IgD-negative memory B cell (primary cell): ENCODE data around the gene H3-3A. TPM values are rescaled to one million over a fixed set of nuclear protein-coding genes. Genes with fewer than 3 reads are reported as not detected.
"Not testable (repeated sequence)": the region's sequence is repeated elsewhere in the genome, so short reads cannot be mapped to it uniquely, and the experiment has no call there.

Source experiments
- H3K27ac Mint-ChIP-seq, 3 donors: one replicate each; pipeline ENCODE4 v1.8.0; 2020 to 2022; ENCODE audit warnings: mild to moderate bottlenecking in 3 of 3, mixed read lengths in 3 of 3, moderate library complexity in 1 of 3
- H3K27me3 Mint-ChIP-seq: one replicate; pipeline ENCODE4 v1.8.0; 2021; ENCODE audit warnings: mixed read lengths
- H3K36me3 Mint-ChIP-seq: one replicate; pipeline ENCODE4 v1.8.0; 2020; ENCODE audit warnings: mild to moderate bottlenecking, mixed read lengths
- H3K4me1 Mint-ChIP-seq, 3 donors: one replicate each; pipeline ENCODE4 v1.8.0; 2020 to 2022; ENCODE audit warnings: mixed read lengths in 3 of 3, mild to moderate bottlenecking in 1 of 3
- H3K4me3 Mint-ChIP-seq, 4 donors: one replicate each; pipeline ENCODE4 v1.8.0; 2020 to 2022; ENCODE audit warnings: mild to moderate bottlenecking in 4 of 4, mixed read lengths in 4 of 4, moderate library complexity in 3 of 4
- H3K9me3 Mint-ChIP-seq, 3 donors: one replicate each; pipeline ENCODE4 v1.8.0; 2020 to 2021; ENCODE audit warnings: mixed read lengths in 3 of 3, mild to moderate bottlenecking in 1 of 3
- polyA plus RNA-seq: library from polyadenylated mRNA; unstranded; fragments of 300-500 nt; fragmentation: Illumina TruSeq; gene quantifications from one replicate; pipeline ENCODE4 v1.2.3, GENCODE V29; 2021

The H3-3A gene
- polyA plus RNA-seq, 1 donor from 2014 or later: 1,011 TPM

DNA sequence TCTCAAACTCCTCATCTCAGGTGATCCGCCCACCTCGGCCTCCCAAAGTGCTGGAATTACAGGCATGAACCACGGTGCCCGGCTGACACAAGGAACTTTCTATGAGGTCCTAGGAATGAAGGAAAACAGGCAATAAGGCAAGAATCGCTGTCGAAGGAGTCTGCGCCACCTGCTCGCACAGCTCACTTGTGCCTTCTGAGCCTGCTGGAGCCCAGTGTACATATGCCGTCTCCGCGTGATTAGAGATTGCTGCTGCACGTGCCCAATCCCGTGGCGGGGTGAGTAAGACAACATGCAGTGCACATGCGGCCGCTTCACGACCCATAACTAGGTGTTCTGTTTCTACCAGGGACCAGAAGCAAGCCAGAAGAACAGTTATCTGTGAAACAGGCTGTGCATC is 24.3 kb downstream of the H3-3A start:
- no peaks in the 10 kb centered on the region for H3K27me3 Mint-ChIP-seq
- peaks cover 5 to 15% (median 10%) of the 10 kb centered on the region in 3 donors for H3K4me1 Mint-ChIP-seq
- H3K27ac Mint-ChIP-seq: no peak overlapping the region
- H3K9me3 Mint-ChIP-seq: no peaks in the 10 kb centered on the region
- H3K36me3 Mint-ChIP-seq: peaks cover 2% of the 10 kb centered on the region
- H3K4me3 Mint-ChIP-seq: peak overlapping the region in 2 of 4 donors; percentile 63 to 87

DNA sequence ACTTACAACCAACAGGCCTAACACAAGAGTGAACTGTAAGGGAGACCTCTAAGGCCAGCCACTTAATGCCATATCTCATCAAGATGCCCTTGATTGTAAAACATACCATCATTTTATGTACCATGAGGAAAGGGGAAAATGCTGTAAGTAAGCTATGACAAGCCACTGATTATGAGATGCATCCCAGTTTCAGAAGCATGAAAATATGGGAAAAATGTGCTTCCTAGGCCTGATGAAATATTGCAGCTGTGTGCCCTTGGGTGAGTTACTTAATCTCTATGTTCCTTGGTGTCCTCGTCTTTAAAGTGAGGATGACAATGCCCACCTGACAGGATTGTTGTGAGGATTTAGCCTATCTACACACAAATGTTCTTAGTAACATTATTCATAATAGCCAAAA is 28.9 kb downstream of the H3-3A start:
- H3K4me3 Mint-ChIP-seq: no peak overlapping the region
- peak overlapping the region in 1 of 3 donors; percentile 20 for H3K27ac Mint-ChIP-seq
- no peaks in the 10 kb centered on the region for H3K27me3 Mint-ChIP-seq
- H3K4me1 Mint-ChIP-seq: no peaks in the 10 kb centered on the region
- H3K36me3 Mint-ChIP-seq: peaks cover 2% of the 10 kb centered on the region
- H3K9me3 Mint-ChIP-seq: no peaks in the 10 kb centered on the region

DNA sequence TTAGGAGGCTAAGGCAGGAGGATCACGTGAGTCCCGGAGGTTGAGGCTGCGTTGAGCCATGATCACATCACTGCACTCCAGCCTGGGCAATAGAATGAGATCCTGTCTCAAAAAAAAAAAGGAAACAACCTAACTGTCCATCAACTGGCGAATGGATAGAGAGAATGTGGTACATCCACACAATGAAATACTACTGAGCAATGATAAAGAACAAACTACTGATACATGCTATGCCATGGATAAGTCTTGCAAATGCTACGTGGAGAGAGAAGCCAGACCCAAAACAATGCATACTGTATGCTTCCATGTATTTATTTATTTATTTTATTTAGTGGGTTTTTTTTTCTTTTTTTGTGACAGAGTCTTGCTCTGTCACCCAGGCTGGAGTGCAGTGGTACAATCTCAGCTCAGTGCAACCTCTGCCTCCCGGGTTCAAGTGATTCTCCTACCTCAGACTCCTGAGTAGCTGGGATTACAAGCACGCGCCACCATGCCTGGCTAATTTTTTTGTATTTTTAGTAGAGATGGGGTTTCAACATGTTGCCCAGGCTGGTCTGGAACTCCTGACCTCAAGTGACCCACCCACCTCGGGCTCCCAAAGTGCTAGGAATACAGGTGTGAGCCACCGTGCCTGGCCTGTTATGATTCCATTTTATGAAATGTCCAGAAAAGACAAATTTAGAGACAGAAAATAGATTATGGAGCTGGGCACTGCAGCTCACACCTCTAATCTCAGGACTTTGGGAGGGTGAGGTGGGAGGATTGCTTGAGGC is 29.7 kb downstream of the H3-3A start:
- H3K4me3 Mint-ChIP-seq, H3K27ac Mint-ChIP-seq, H3K36me3 Mint-ChIP-seq, H3K27me3 Mint-ChIP-seq, H3K4me1 Mint-ChIP-seq, H3K9me3 Mint-ChIP-seq: not testable (repeated sequence)

DNA sequence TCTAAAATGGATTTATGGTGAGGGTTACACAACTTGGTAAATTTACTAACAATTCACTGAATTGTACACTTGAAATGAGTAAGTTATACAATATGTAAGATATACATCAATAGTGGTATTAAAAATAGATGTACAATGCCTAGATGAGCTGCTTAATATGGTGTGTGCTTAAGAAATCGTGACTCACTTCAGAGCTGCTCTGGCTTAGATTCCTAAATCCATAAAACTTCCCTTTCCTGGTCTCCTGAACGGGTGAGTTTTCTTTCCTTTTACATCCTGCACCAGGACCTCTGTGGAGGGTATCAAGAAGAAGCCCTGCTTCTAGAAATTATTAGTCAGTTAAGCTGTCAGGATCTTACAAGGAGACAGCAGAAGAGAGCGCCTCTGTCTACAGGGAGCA is 30.4 kb downstream of the H3-3A start:
- Mint-ChIP-seq H3K4me1 (no peaks in the 10 kb centered on the region), H3K27me3 (no peaks in the 10 kb centered on the region), H3K27ac (no peak overlapping the region), H3K36me3 (peaks cover 2% of the 10 kb centered on the region), H3K9me3 (no peaks in the 10 kb centered on the region), H3K4me3 (no peak overlapping the region)

DNA sequence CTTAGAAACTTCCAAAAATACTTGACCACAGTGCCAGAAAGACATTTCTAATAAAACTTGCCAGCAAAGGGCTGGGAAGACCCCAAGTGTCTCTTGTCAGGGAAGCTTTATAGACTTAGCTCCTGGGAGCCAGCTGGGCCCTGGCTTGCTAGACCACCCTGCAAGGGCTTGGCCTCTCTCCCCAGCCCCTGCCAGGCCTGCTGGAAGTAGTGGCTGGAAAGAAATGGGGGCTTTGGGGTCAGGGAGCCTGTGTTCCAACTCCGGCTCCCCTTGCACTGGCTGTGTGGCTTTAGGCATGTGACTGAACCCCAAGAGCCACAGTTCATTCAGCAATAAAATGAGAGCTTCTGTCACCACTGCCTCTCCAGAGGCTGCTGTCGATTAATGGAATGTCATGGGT is 31.1 kb downstream of the H3-3A start:
- H3K27me3 Mint-ChIP-seq: no peaks in the 10 kb centered on the region
- peaks cover 2% of the 10 kb centered on the region for H3K36me3 Mint-ChIP-seq
- H3K9me3 Mint-ChIP-seq: no peaks in the 10 kb centered on the region
- no peak overlapping the region for H3K4me3 Mint-ChIP-seq
- H3K27ac Mint-ChIP-seq: no peak overlapping the region
- no peaks in the 10 kb centered on the region for H3K4me1 Mint-ChIP-seq

DNA sequence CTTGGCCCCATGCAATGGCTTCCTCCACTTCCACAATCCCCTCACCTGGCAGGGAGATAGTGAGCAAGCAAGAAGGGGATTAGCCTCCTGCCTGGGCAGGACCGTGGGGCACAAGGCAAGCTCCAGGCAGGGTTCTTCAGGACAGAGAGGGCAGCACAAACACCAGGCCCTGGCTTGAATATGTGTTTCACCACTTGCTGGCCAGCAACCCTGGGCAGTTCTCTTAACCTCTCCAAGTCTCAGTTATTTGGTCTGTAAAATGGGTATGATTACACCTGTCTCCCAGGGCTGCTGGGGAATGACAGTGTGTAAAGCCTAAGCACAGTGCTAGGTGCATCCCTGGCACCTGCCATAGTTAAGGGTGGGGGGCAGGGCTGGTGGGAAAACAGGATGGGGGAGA is 31.9 kb downstream of the H3-3A start:
- Mint-ChIP-seq H3K9me3 (no peaks in the 10 kb centered on the region), H3K4me3 (no peak overlapping the region), H3K36me3 (peaks cover 2% of the 10 kb centered on the region), H3K4me1 (peaks cover 0 to 2% (median 0%) of the 10 kb centered on the region in 3 donors), H3K27ac (peak overlapping the region in 1 of 3 donors; percentile 55), H3K27me3 (no peaks in the 10 kb centered on the region)

DNA sequence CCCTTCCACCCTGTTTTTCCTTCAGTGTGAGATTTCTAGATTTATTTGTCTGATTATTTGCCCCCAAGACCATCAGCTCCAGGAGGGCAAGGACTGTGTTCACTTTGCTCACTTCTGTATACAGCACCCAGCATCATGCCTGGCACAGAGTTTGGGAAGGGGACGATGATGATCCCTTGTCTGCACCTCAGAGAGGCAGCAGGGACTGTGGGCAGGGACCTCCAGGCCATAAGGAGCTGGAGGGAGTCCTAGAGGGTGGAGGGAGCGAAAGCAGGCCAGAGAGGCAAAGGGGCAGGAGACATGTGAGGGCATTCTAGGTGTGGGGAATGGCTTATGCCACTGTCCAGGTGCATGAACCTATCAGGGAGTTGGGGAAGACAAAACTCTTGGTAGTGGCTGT is 32.8 kb downstream of the H3-3A start:
- Mint-ChIP-seq H3K27me3 (peaks cover 2% of the 10 kb centered on the region), H3K9me3 (no peaks in the 10 kb centered on the region), H3K4me3 (no peak overlapping the region), H3K27ac (no peak overlapping the region), H3K4me1 (peaks cover 4 to 7% (median 5%) of the 10 kb centered on the region in 3 donors), H3K36me3 (peaks cover 2% of the 10 kb centered on the region)

DNA sequence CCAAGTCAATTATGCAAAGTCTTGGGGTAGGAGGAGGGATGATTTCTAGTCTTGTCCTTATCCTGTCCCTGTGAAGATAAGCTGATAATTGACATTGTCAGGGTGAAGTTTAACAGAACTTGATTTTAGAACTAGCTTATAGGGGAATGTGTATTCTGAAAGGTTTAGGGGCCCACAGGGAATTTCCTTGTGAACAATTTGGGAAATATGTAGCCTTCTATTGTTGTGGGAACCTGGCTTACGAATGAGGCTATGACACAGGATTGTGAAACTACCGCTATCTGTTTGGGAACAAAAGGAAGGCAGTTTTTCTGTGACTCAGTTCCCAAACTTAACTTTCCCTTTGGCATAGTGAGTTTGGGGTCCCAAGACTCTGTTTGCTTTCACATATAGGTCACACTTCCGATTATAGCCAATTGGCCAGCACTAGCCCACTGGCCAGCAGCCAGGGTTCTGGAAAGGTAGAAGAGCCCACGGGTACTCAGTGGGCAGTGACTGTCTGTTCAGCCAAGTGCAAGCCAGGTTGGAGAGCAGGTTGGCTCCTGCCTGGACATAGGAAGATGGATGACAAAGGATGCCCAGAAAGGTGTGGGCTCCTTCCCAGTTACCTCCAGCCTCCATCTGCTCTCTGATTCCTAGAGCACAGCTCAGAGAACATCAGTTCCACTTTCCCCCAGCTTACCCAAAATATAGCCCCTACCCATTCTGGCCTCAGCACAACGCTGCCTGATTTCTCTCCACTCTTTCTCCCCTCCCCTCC is 35.5 kb downstream of the H3-3A start:
- Mint-ChIP-seq H3K27ac (peak overlapping the region in 1 of 3 donors; percentile 35), H3K4me3 (no peak overlapping the region), H3K4me1 (peaks cover 9 to 12% (median 11%) of the 10 kb centered on the region in 3 donors), H3K27me3 (peaks cover 5% of the 10 kb centered on the region), H3K9me3 (no peaks in the 10 kb centered on the region), H3K36me3 (no peaks in the 10 kb centered on the region)

DNA sequence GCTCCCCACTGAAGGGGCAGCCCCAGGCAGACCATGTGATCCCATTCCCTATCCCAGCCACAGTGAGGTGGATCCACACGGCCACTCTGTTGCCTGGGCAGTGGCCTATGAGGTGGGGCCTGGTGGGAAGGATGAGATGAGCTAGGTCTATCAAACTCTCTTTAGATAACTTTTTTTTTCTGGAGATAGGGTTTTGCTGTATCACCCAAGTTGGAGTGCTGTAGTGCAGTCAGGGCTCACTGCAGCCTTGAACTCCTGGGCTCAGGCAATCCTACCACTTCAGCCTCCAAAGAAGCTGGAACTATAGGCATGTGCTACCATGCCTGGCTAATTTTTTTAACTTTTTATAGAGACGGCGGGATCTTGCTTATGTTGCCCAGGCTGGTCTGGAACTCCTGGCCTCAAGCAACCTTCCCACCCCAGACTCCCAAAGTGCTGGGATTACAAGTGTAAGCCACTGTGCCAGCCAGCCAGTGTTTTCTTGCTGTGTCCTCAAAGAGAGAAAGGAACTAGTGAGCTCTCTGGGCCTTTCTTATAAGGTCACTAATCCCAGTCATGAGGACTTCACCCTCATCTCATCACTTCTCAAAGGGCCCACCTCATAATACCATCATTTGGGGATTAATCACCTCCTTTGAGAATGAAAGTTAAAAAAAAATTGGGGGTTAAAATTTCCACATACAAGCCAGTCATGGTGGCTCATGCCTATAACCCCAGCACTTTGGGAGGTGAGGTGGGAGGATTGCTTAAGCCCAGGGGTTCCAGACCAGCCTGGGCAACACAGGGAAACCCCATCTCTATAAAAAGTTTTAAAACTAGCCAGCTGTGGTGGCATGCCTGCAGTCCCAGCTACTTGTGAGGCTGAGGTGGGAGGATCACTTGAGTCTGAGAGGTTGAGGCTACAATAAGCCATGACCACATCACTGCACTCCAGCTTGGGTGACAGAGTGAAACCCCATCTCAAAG is 36.6 kb downstream of the H3-3A start:
- H3K4me1 Mint-ChIP-seq: peaks cover 9 to 12% (median 11%) of the 10 kb centered on the region in 3 donors
- no peaks in the 10 kb centered on the region for H3K36me3 Mint-ChIP-seq
- no peaks in the 10 kb centered on the region for H3K9me3 Mint-ChIP-seq
- H3K4me3 Mint-ChIP-seq: peak overlapping the region in 2 of 4 donors; percentile 87 to 96
- H3K27me3 Mint-ChIP-seq: peaks cover 5% of the 10 kb centered on the region
- peak overlapping the region in 1 of 3 donors; percentile 35 for H3K27ac Mint-ChIP-seq

DNA sequence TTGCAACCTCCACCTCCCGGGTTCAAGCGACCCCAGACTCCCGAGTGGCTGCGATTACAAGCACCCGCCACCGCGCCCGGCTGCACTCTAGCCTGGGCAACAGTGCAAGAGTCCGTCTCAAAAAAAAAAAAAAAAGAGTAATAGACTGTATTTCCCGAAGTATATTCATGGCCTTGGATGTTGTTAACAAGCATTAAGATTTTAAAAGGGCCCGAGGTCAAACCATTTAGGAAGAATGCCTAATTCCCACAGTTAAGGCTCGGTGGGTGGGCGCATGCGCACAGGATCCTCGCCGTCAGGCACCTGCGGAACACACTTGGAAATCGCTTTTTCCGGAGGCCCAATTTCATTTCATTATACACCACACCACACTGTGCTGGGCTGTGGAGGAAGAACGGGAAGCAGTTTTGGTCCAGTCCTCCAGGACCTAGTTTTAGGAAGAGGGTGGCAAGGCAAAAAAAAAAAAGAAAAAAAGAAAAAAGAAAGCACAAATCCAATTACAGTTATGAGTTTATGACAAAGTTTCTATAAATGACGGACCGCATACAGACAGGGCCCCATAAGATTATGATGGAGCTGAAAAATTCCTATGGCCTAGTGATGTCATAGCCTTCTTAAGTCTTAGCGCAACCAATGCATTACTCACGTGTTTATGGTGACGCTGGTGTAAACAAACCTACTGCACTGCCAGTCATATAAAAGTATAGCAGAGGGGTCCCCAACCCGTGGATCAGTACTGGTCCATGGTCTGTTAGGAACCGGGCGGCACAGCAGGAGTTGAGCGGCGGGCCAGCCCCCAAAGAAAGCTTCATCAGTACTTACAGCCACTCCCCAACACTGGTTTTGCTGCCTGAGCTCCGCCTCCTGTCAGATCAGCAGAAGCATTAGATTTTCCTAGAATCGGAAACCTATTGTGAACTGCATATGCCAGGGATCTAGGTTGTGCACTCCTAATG is 38.2 kb downstream of the H3-3A start:
- Mint-ChIP-seq H3K27ac (peak overlapping the region; percentile 4 to 87 (median 39)), H3K36me3 (no peaks in the 10 kb centered on the region), H3K27me3 (peaks cover 5% of the 10 kb centered on the region), H3K9me3 (no peaks in the 10 kb centered on the region), H3K4me1 (peaks cover 11 to 12% (median 11%) of the 10 kb centered on the region in 3 donors), H3K4me3 (peak overlapping the region; percentile 75 to 96 (median 90))

DNA sequence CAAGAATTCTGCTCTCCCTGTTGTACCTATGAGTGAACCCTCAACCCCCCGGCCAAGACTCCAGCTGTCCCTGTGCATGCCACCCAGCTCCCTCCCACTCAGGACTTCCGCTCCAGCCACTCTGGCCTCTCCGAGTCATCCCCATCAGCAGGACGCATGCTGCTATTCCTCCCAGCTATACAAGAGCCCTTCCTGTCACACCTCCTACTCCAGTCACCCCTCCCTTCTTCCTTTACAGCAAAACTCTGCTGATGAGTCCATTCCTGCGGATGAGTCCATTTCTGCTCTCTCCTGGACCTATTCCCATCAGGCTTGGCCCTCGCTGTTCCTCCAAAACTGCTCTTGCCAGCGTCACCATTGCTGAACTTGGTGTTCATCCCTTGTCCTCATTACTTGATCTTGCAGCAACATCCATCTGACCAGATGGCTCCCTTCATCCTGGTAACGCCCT is 42.2 kb downstream of the H3-3A start:
- Mint-ChIP-seq H3K27me3 (peaks cover 5% of the 10 kb centered on the region), H3K36me3 (no peaks in the 10 kb centered on the region), H3K4me1 (peaks cover 24 to 26% (median 24%) of the 10 kb centered on the region in 3 donors), H3K27ac (peak overlapping the region in 1 of 3 donors; percentile 23), H3K9me3 (no peaks in the 10 kb centered on the region), H3K4me3 (peak overlapping the region in 1 of 4 donors; percentile 64)

DNA sequence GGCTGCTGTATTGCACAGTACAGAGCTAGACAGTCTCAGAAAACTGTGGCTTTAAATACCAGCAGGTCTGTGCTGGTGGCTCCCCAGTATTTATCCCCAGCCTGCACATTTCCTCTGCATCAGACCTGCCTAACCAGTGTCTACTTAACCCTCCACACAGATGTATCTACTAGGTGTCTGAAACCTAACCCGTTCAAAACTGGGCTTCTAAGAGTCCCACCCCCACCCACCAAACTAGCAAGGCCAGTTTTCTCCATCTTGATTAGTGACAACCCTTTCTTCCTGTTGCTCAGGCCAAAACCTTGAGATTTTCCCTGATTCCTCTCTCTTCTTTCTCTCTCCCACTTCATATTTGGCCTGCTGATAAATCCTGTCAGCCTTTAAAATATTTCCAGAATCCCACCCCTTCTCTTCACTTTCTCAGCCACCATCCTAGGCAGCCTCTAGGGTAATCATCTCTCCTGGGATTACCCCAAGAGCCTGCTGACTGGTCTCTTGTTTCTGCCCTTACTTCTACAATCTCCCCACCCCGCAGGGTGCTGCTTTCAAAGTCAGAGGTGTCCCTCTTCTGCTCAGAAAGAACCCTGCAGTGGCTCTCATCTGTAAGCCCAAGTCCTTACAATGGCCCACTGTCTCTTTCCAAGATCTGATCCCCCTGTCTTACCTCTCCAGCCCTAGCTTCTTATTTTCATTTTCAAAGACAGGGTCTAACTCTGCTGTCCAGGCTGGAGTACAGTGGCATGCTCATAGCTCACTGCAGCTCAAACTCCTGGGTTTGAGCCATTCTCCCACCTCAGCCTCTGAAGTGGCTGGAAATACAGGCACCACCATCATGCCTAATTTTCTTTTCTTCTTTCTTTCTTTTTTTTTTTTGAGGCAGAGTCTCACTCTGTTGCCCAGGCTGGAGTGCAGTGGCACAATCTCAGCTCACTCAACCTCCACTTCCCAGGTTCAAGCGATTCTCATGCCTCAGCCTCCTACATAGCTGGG is 45.2 kb downstream of the H3-3A start:
- Mint-ChIP-seq H3K27me3 (no peaks in the 10 kb centered on the region), H3K4me1 (peaks cover 34 to 37% (median 35%) of the 10 kb centered on the region in 3 donors), H3K4me3 (peak overlapping the region in 2 of 4 donors; percentile 39 to 72), H3K36me3 (no peaks in the 10 kb centered on the region), H3K27ac (peak overlapping the region; percentile 29 to 92 (median 73)), H3K9me3 (no peaks in the 10 kb centered on the region)
